ENCODE data around the gene NXPE4.
"Not testable (repeated sequence)": the region's sequence is repeated elsewhere in the genome, so short reads cannot be mapped to it uniquely, and the experiment has no call there.

Gene NXPE4

GRCh38 chr11:114610550-114610949 is 15.0 kb upstream of the NXPE4 start:
- DNase-seq, result no peak

GRCh38 chr11:114609429-114609828 is 13.8 kb upstream of the NXPE4 start:
- no peak for DNase-seq

- not testable (repeated sequence) for DNase-seq
These were observed 13.0 kb upstream of the NXPE4 start for GRCh38 chr11:114608605-114609004.

- no peak for DNase-seq
These were observed 12.3 kb upstream of the NXPE4 start for GRCh38 chr11:114607753-114608459.

GRCh38 chr11:114606802-114607075 is 11.2 kb upstream of the NXPE4 start:
- not testable (repeated sequence) for DNase-seq

- DNase-seq, result no peak
These were observed 10.6 kb upstream of the NXPE4 start for GRCh38 chr11:114606003-114606801.

DNA sequence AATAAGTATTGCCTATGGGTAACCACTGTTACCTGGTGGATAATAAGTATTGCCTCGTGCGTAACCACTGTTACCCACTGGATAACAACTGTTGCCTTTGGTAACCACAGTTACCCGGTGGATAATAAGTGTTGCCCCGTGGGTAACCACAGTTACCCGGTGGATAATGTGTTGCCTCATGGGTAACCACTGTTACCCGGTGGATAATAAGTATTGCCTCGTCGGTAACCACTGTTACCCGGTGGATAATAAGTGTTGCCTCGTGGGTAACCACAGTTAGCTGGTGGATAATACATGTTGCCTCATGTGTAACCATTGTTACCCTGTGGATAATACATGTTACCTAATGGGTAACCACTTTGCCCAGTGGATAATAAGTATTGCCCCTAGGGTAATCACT is 9.8 kb upstream of the NXPE4 start:
- DNase-seq, result no peak

- no peak for DNase-seq
These were observed 9.3 kb upstream of the NXPE4 start for GRCh38 chr11:114604886-114605285.

GRCh38 chr11:114604179-114604813 is 8.7 kb upstream of the NXPE4 start:
- DNase-seq, result no peak

GRCh38 chr11:114603151-114603550 is 7.6 kb upstream of the NXPE4 start:
- DNase-seq, result not testable (repeated sequence)

DNA sequence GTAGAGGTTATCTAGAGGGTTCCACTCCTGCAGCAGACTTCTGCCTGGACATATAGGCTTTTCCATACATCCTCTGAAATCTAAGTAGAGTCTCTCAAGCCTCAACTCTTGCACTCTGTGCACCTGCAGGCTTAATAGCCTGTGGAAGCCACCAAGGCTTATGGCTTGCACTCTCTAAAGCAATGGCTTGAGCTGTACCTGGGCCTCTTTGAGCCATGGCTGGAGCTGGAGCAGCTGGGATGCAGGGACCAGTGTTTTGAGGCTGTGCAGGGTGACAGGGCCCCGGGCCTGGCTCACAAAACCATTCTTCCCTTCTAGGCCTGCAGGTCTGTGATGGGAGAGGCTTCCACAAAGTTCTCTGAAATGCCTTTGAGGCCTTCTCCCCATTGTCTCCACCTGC is 2.9 kb upstream of the NXPE4 start:
- no peak for DNase-seq

DNA sequence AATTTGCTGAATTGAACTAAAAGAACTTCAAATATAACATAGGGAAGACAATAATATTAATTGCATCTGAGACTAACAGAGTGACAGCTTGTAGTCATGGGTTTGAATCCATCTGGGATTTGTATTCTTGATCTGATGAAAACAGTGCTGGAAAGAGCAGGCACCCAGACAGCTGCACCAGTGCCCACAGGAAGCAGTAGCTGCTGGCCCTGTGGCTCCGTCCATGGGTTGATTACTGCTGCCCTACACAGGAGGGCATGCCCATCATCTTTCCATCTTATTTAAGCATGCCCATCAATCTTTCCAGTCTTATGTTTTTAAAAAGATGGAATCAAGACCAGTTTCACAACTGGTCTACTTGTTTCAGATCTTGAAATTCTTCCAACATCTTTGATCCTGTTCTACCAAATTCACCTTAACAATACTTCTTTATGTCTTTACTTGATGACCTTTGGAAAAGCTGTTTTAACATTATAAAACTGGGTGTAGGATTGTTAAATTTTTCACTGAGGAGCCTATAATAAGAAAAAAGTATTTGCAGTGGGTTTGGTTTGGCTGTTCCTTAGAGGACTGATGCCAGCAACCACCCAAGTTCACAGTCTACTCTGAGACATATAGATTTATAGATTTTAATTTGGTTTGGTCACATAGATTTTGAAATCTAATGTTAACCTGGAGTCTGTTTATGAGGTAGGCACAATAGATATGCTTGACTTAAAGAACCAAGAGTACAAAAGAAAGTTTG is 761 bp upstream of the NXPE4 start:
- DNase-seq, result no peak

DNA sequence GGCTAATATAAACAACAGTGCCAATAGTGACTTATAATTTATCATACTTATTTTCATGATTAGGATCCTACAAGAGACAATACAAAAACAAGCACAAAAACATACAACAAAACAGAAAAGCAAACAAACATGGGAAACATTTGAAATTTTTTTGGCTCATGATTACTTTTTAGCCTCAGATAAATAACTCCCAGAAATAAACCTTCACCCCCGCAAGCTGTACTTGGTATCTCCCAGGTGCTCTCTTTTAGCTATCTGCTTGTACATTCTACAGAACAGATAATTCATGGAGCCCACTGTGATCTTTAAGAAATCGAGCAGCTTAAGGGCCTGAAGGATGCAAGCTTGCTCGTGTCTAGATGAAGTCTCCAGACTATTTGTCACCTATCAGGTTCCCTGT is 883 bp downstream of the NXPE4 start:
- DNase-seq, result no peak

DNA sequence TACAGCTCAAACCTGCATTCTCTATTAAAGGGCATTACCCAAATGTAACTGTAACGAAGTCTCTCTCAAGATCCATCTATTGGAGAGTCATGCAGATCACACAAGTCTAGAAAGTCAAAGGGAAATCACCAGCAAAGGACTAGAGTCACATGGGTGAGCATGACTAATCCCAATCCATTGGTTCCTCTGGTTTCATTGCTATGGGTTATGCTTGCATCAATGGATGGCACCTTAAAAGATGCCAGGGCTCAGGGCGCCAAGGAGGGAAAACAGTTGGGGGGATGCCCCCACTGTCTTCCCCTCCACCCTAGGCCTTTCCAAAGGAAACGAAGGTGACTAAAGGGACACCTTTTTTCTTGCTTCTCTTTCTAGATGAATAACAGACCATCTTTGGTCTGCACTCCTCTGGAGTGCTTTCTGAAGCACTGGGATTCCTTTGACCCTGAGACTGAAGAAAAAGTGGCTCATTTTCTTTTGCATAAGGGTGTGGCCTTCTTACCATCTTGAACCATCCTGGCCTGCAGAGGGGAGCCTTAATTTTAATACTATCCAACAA is 8.1 kb downstream of the NXPE4 start:
- DNase-seq, result no peak

GRCh38 chr11:114586797-114587196 is 8.8 kb downstream of the NXPE4 start:
- DNase-seq, result no peak

DNA sequence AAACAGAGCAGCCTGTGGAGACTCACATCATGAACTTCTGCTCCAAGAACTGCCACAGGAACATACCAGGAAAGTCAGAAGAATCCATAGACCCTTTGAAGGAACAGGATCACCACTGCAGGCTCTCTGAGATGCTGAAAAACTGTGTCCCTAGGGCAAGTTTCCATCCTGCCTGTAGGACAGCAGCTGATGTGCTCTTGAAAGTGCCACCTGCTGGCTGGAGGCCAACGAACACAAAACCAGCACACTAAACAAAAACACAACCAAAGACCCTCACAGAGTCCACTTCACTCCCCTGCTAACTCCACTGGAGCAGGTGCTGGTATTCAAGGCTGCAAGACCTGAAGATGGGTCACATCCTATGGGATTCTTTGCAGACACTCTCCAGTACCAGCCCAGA is 23.9 kb downstream of the NXPE4 start:
- no peak for DNase-seq

- DNase-seq, result no peak
These were observed 25.8 kb downstream of the NXPE4 start for GRCh38 chr11:114569801-114570200.

DNA sequence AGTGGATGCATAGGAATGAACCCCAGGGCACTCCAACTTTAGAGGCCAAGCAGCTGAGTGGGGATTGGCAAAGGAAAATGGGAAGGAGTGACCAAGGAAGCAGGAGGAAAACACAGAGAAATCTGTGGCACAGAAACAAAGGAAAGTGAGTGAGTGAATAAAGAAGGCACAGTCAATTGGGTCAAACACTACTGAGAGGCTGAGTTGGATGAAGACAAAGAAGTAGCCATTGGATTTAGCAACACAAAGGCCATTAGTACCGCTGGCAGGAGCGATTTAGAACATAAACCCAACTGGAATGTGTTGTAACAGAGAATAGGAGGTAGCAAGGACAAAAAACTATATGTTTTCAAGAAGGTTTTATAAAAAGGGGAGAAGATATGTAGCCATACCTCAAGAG is 29.3 kb downstream of the NXPE4 start:
- no peak for DNase-seq

GRCh38 chr11:114564831-114565230 is 30.8 kb downstream of the NXPE4 start:
- DNase-seq, result no peak

DNA sequence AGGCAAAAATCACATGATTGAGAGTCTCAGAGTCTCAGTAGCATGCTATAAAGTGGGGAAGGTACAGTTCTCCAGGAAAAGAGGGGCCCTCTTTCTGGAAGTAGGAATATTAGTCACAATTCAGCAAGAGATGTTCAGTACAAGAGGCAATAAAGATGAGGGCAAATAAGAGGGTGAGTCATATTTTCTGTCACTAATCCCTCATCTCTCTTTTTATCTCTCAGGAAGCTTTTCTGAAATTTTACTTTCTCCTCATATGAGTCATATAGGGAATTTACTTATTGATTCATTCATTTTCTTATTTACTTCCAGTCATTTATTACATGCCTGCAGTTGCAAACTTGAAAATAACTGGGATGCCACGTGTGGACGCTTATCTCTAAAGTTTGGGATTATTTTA is 32.5 kb downstream of the NXPE4 start:
- no peak for DNase-seq

- no peak for DNase-seq
These were observed 33.2 kb downstream of the NXPE4 start for GRCh38 chr11:114562166-114562916.
